DND-41 (cell line): Measurements from ENCODE around the gene CELF6.
"Not testable (repeated sequence)": the region's sequence is repeated elsewhere in the genome, so short reads cannot be mapped to it uniquely, and the experiment has no call there.

Source experiments
- CTCF ChIP-seq: IDR thresholded peaks from 2 replicates; pipeline ENCODE4 v1.5.1; 2012; ENCODE audit warnings: borderline replicate concordance, low read length, moderate library complexity, mild to moderate bottlenecking; ENCODE audit not compliant: poor library complexity, severe bottlenecking; ENCODE audit errors: extremely low read depth
- EZH2 ChIP-seq: IDR thresholded peaks from 3 replicates; pipeline ENCODE4 v1.6.1; 2012; ENCODE audit warnings: borderline replicate concordance, low read depth, mild to moderate bottlenecking, moderate library complexity, low read length, inconsistent platforms; ENCODE audit not compliant: severe bottlenecking

GRCh38 chr15:72275635-72276325, 44.2 kb downstream of the CELF6 start:
- not testable (repeated sequence) for TF ChIP-seq EZH2, CTCF
